IPS-11a (cell line): ENCODE measurements around the gene CAMSAP1.

Experiments
- H3K4me3 ChIP-seq: one replicate; pipeline ENCODE4 v1.5.1; 2013; ENCODE audit warnings: low read depth, low read length, control low read depth

The CAMSAP1 gene

GRCh38 chr9:135941288-135941995 lies 34.1 kb upstream of the CAMSAP1 start:
- H3K4me3 ChIP-seq: no peak overlapping the region

DNA sequence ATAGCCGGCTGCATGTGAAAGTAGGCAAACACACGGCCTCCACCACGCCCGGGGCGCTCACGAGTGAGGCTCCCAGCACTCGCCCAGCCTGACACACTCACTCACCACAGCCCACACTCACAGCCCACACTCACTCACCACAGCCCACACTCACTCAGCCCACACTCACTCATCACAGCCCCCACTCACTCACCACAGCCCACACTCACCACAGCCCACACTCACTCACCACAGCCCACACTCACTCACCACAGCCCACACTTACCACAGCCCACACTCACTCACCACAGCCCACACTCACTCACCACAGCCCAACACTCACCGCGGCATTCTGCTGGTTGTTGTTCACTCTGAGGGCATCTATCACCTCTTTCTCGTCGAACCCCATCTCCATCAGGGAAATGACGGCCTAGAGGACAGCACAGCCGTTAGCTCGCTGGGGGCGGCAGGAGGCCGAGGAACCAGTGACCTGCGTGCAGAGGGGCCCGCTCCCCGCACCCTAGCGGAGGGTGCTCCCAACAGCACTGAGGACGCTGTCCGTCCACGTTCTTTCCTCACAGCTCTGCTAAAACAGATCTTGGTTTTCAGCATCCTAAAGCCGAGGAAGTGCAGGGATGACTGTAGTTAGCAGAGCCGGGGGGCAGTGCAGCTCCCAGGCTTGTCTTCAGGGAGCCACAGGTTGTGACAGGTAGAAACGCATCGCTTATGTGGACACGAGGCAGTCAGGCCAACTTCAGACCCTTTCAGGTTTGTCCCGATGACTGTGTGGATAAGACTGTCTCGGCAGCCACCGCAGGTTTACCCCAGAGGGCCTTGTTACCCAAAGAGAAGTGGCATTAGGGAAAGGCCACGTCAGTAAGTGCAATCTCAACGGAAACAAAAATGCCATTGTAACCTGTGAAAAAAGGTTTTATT lies 32.3 kb upstream of the CAMSAP1 start:
- no peak overlapping the region for H3K4me3 ChIP-seq

- H3K4me3 ChIP-seq: no peak overlapping the region
These were observed 30.5 kb upstream of the CAMSAP1 start for GRCh38 chr9:135937521-135938489.

- H3K4me3 ChIP-seq: no peak overlapping the region
These were observed 25.8 kb upstream of the CAMSAP1 start for GRCh38 chr9:135933114-135933513.

- H3K4me3 ChIP-seq: no peak overlapping the region
These were observed 25.3 kb upstream of the CAMSAP1 start for GRCh38 chr9:135932656-135933055.

DNA sequence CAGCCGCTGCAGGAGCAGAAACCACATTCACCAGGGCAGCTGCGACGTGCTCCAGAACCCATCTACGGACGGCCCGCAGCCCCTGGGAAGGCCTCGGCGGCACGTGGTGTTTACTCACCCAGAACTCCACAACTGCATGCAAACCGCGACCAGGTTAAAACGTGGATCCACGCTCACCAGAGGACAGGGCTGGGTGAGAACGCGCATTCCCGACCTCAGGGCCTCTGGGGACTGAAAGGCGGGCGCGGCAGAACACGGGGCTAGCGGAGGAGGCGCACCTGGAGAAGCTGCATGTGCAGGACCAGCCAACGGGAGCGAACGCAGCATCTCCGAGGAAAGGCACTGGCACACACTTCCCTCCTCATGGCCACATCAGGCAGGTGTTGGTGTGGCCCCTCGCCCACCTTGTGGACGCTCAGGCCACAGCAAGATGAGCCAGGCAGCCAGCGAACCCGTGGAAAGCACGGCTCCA lies 24.0 kb upstream of the CAMSAP1 start:
- H3K4me3 ChIP-seq: no peak overlapping the region

DNA sequence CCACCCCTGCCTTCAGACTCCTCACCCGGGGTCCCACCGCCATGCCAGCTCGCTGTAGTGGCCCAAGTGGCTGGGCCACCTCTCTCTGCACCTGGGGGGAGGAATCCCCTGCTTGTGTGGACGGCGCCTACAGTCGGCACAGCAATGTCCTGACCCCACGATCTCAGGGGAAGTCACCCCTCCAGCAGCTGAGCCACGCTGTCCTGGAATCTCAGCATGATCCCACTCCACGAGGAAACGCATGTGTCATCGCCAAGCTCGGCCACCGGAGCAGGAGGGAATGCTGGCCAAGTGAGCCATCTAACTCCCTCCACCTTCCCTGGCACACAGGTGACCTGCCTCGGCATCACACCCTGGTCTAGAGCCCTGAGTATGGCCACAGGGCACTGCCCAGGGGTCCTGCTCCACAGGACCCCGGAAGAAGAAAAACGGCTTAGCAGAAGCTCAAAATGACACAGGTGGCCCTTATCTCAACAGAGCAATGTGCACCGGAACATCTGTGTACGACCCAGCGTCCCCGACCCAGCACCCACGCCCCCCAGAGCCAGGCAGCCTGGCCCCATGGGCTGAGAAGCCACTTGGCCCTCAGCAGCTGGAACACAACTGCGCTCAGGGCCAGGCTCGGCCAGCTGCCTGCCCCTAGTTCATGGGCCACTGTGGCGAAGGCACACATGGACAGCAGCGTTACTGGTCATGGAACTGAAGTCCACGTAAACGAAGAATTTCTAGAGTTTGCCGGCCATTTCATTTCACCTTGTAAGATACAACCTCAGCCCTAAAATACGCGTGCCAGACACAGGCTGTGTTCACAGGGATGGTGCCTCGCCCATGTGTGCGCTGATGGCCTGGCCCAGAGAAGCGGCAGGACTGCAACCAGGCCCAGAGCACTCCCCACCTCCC lies 23.4 kb upstream of the CAMSAP1 start:
- no peak overlapping the region for H3K4me3 ChIP-seq

DNA sequence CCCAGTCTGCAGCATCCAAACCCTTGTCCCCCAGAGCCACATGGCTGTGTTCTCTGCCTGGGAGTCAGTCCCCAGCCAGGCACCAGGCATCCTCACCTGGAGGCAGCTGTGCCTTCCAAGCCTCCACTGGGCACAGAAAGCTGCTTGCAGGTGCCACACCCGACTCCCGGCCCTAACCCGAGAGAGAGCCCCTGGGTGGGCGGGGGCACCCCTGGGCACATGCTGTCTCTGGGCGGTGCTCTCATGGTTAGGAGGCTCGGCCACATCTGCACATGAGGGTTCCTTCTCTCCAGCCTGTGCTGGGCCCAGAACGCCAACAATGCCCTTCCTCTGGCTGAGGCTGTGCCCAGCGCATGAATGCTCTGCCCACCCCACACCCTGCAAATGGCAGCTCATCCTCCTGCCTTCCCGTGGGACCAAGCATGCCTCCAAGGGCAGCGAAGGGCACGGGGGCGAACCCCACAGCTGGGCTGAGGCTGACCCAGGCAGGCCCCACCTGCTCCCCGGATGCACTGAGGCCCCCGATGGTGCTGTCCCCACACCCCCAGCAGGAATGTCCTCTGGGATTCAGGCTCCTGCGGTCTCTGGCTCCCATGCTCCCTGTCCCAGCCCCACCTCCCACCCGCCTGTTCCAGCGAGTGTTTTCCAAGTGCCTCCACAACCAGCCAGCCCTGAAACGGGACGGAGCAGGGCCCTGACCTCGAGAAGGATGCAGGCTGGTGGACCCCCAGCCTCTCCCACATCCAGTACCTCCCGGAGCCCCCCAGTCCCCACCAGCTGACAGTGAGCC lies 22.5 kb upstream of the CAMSAP1 start:
- H3K4me3 ChIP-seq: no peak overlapping the region

DNA sequence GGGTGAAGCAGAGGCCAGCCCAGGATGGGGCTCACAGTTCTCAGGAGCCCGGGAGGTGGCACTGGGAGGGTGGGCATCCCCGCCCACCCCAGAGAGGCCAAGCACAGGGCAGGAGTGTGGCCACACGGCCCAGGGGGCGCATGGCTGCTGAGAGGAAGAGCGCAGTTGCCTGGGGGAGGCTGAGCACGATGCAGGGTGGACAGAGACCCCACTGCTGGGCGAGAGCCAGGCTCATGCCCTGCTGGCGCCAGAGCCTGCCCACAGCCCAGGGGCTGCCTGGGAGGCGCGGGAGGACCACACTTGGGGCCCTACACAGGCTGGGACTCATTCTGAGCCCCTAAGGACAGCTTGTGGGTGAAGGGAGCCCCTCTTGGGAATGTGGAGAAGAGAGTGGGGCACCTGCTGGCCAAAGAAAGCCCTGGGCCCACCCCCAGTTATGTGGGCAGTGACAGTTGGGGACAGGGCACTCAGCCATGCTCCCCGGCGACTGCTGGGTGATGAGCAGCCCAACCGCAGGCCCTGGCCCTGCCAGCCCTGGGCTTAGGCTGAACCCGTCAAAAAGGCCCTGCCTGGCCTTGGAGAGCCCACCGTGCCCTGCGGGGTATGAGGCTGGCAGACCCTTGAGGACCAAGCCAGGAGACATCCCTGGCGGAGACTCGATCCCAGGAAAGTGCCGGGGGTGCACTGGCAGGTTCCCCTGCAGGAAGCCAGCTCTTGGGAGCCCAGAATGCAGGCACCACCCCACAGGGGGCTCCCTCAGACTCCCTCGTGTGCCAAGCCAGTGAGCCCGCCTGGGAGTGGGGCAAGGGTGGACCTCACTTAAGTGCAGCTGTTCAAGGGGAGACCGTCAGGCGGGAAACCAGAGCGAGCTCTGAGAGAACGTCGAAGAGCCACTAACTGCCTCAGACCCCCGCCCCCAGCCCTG lies 21.6 kb upstream of the CAMSAP1 start:
- H3K4me3 ChIP-seq: no peak overlapping the region

- no peak overlapping the region for H3K4me3 ChIP-seq
These were observed 20.9 kb upstream of the CAMSAP1 start for GRCh38 chr9:135928074-135928730.

- H3K4me3 ChIP-seq: no peak overlapping the region
These were observed 20.1 kb upstream of the CAMSAP1 start for GRCh38 chr9:135927195-135928013.

DNA sequence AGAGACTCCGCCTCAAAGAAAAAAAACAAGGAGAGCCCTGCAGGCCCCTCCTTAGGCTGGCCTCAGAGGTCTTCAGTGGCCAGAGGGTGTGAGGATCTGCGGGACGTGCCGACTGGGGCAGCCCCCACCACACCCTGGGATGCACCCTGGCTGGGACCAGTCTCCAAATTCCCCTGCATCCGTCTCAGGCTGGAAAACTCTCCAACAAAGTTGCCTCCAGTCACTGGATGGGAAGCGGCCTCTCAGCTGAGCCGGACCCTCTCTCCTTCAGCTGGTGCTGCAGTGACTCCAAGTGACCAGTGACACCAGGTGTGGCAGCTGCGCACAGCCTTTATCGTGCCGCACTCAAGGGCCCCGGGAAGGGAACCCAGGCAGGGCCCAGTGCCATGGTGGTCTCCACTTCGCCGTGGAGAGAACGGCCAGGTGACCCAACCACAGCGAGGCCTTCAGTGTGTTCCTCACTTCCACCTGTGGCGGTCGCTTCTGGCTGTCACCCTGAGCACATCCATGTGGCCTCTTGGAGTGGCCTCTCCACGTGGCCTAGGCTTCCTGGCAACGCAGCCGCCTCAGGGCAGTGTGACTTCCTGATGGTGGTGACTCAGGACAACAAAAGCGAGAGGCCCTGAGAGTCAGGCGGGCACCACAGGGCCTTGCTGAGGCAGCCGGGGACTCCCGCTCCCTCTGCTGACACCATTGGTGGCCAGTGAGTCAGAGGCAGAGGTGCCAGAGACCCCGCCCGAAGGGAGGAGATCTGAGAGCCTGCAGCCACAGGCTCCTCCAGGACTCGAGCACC lies 19.3 kb upstream of the CAMSAP1 start:
- H3K4me3 ChIP-seq: no peak overlapping the region

DNA sequence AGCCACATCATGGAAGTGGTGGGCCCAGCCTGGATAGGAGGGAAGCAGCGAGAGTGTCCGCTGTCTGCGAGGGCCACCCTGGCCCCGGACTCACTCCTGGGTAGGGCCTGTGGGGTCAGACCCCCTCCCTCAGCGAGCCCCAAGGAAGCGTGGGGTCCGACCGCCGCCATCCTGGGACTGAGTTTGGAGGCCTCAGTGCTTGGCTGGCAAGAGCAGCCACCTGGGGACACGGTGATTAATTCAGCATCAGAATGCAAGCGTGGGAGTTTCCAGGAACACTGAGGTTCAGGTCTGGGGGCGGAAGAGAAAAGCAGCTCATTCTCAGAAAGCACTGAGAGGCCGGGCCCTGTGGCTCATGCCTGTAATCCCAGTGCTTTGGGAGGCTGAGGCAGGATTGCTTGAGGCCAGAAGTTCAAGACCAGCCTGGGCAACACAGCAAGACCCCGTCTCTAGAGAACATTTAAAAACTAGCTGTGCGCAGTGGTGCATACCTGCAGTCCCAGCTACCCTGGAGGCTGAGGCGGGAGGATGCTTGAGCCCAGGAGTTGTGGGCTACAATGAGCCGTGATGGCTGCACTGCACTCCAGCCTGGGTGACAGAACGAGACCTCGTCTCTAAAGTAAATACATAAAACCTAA lies 18.3 kb upstream of the CAMSAP1 start:
- H3K4me3 ChIP-seq: no peak overlapping the region

- no peak overlapping the region for H3K4me3 ChIP-seq
These were observed 17.4 kb upstream of the CAMSAP1 start for GRCh38 chr9:135924628-135925338.

- no peak overlapping the region for H3K4me3 ChIP-seq
These were observed 16.2 kb upstream of the CAMSAP1 start for GRCh38 chr9:135923508-135923907.
